HPDE6-E6E7 (cell line): Measurements from ENCODE around the gene IRF2BP1.

ENCODE experiments used
- DNase-seq: peaks from one replicate; pipeline ENCODE4 v3.0.0; 2011; ENCODE audit warnings: missing footprints; ENCODE audit errors: extremely low spot score

IRF2BP1 gene

DNA sequence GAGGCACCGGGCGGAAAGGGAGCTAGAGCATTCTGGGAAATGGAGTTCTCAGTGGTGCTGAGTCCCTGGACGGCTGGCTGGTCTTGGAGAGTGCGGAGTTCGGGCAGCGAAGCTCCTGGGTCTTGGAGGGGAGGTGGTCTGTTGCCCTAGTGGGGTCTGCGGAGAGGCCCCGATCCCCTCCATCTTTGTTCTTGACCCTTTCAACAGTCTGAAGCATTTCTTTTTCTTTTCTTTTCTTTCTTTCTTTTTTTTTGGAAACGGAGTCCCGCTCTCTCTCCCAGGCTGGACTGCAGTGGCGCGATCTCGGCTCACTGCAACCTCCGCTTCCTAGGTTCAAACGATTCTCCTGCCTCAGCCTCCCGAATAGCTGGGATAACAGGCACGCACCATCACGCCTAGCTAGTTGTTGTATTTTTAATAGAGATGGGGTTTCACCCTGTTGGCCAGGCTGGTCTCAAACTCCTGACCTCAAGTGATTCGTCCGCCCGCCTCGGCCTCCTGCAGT, 22.6 kb downstream of the IRF2BP1 start:
- DNase-seq, result no peak

DNA sequence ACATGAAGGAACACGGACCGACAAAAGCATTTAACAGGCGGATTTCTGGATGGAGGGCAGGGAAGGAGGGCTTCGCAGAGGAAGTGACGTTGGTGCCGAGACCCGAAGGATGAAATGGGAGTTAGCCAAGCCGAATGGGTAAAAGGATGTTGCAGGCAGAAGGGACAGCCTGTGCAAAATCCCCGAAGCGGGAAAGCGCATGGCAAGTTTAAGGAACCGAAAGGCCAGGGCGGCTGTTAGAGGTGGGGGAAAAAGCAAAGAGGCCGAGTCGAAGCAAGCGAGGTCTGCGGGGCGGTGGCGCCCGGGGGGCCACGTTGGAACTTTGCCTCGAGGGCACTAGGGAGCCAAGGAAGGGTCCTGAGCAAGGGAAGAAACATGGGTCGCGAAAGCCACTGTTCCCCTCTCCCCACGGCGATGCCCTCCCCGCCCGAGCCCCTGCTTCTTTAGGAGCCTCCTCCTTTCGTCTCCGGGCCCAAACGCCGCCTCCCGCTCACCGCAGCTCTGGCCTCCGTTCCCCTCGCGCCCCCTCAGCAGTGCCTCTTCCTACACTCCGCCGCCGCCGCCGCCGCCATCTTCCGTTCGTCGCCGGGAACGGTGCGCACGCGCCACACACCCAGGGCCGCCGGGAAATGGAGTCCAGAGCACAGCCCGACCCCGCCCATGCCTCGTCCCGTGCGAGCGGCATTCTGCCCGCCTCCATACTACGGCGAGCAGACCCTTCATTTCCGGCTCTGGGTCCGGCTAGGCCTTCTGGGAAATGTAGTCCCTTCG, 23.2 kb downstream of the IRF2BP1 start, which contains the start of gene SYMPK:
TSS of gene SYMPK (minus strand) at position 584 of the 771 bp plus-strand sequence. CDS start 8,652 bp downstream, outside the sequence.
- peak; percentile 100 for DNase-seq

DNA sequence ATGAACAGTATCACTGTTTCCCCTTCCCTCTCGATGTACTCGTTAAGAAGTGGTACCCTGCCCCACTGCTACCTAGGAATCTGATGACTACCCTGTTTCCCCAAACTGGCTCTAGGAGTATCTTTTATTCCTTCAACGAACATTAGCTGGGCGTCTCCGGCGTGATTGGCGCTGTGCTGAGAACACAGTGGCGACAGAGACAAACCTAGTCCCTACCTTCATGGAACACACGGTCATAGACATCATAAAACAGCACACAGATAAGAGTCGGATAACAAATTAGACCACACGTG, 23.7 kb downstream of the IRF2BP1 start:
- DNase-seq, result no peak

DNA sequence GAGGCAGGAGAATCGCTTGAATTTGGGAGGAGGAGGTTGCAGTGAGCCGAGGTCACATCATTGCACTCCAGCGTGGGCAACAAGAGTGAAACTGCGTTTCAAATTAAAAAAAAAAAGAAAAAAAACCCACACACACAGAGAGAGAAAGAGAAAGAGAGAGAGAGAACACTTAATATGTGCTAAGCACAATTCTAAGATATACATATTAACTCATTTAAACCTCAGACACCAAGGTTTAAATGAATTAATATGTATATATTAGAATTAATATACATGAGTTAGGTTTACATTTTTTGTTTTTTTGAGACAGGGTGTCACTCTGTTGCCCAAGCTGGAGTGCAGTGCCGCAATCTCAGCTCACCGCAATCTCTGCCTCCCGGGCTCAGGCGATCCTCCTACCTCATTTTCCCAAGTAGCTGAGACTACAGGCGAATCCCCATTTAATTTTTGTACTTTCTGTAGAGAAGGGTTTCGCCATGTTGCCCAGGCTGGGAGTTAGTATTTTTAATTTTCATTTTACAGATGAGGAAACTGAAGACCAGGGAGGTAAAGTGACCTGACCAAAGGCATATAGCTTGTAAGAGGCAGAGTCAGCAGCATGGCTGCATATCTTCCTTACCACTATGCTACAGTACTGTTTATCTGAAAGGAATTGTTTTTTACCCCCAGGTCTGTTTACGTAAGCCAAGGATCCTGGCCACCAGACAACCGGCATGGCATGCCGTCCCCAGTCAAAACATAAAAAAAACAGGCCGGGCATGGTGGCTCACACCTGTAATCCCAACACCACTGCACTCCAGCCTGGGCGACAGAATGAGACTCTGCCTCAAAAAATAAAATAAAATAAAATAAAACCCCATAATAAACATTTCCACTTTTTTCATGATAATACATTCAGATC, 25.3 kb downstream of the IRF2BP1 start:
- no peak for DNase-seq

DNA sequence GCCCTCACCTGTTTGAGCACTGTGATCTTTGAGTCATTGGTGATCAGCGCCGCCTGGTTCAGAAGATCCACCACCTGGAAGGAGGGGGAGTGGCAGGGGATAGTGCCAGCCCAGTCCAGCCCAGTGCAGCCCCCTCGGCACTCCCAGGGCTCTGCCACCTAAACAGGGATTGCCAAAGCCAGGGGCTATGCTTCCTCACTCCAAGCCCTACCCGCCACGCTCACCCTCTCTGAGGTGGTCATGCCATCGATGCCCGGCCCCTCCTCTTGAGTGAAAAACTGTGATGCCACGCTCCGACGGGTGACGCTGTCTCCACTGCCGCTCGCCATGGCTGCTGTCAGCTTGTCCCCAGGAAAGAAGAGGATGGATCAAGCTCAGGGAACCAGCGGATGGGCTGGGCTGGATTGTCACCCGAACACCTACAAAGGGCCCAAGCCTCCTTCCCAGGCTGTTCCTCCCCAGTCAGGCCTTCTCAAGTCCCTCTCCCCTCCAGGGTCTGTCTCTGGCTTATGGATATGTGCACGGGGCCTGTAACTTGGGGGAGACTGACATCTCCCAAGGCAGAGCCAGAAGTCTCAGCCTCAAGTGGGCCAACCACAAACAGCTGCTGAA, 31.7 kb downstream of the IRF2BP1 start:
- no peak for DNase-seq

DNA sequence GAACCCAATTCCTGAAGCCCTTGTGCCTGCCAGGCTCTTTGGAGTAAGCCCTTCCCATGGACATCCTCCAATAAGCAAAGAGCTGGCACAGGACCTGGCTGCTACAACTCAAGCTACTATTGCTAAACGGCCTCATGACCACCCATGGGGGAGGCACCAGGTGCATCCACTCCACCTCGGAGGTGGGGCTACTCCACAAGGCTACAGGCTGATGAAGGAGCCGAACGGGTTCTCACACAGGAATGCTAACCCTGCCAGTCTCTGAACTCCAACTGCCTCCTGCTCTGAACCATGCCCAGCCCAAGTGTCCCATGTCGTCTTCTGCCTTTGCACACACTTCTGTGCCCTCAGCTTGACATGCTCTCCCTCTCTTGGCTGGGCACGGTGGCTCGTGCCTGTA, 33.0 kb downstream of the IRF2BP1 start:
- DNase-seq, result no peak

DNA sequence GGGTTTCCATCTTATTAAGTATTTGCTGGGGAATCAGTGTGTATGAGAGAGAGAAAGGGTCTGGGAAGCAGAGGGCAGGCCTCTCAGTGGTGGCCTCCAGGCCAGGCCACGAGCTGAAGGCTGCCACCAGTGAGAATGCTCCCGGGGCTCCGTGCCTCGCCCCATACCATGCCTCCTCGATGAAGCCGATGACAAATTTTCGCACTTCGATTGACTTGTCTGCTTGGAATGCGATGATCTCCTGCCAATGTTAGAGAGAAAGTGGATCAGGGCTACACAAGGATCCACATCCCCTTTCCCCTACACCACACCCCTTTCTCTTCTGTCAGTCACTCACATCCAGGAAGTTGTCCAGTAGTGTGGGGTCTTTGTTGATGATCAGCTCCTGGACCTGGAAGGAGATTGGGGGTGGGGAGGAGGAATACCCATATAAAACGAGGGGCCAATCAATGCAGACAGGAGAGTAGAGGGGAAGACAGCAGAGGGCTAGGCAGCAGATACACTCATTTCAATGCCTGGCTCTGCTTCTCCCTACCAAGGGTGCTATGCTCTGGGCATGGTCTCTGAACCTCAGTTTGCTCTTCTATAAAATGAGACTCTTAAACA, 33.7 kb downstream of the IRF2BP1 start:
- DNase-seq, result no peak

DNA sequence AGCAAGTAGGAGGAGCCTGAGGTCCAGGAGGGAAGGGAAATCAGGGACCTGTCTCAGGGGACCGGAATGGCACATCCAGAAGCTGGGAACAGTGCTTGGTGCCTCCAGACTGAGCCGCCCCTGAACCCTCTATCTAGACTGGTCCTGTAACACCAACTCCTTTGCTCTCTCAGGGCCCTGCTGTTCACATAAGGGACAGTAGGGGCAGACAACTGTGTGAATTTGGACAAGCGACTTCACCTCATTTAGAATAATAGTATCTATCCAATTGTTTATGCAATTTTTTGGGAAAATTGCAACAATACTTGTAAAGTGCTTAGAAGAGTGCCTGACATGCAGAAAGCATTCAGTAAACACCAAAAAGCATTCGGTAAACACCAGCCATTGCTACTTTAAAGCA, 37.0 kb downstream of the IRF2BP1 start:
- DNase-seq, result no peak

DNA sequence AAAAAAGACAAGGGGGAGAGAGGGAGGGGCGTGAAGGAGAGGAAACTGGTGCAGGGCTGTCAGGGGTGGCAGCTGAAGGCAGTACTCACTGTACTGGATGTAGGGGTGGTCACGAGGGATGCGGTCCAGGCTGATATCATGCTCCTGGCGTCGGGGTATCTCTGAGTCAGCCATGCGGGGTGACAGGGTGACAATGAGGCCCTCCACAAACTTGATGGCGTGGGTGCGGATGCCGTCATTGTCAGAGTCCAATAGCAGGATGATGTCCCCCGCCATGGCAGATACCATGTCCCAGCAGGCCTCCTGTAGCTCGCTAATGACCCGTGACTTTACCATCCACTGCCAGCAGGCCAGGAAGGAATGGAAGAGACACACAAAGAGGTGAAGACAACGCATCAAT, 38.3 kb downstream of the IRF2BP1 start:
- no peak for DNase-seq

DNA sequence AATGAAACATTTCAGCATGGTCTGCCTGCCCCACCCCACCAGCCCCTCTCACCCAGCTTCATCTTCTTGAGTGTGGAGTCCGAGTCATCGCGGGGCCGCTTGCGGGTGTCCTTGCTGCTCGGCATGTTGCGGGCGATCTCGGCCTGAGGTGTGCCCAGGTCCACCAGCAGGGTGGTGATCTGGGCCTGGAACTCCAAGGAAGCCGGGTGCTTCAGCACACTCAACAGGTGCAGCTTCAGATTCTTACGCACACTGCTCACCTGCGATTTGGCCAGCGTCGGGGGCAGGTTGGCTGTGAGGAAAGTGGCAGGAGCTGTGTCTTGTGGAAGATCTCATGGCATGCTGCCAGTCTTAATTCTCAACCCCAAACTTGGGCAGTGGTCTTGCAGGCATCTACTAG, 43.7 kb downstream of the IRF2BP1 start:
- no peak for DNase-seq

DNA sequence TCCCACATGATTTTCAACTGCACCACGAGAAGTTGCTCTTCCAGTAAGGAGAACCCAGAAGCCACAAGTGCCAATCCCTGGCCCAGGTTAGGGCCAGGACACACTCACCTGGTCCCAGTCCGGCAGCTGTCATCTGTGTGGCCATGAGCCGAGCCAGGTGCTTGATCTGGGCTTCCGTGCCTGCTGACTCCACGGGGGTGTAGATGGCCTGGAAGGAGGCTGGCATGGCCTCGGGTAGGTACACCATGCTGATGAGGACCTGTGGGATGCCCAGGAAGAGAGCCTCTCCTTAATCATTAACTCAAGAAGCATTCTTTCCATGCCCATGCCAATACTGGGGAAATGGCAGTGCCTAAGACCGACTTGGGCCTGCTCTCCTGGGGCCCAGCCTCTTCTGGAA, 51.0 kb downstream of the IRF2BP1 start:
- no peak for DNase-seq
